ENCODE data around the gene ANGPTL4.

GRCh38 chr19:8342684-8343482 is 21.1 kb upstream of the ANGPTL4 start, which contains the start of gene KANK3:
- no peak for TF ChIP-seq EZH2 (IDR thresholded peaks at IDR 0.05; ENCODE audit: low read depth, unreplicated experiment)
- TF ChIP-seq, protein P1, sequence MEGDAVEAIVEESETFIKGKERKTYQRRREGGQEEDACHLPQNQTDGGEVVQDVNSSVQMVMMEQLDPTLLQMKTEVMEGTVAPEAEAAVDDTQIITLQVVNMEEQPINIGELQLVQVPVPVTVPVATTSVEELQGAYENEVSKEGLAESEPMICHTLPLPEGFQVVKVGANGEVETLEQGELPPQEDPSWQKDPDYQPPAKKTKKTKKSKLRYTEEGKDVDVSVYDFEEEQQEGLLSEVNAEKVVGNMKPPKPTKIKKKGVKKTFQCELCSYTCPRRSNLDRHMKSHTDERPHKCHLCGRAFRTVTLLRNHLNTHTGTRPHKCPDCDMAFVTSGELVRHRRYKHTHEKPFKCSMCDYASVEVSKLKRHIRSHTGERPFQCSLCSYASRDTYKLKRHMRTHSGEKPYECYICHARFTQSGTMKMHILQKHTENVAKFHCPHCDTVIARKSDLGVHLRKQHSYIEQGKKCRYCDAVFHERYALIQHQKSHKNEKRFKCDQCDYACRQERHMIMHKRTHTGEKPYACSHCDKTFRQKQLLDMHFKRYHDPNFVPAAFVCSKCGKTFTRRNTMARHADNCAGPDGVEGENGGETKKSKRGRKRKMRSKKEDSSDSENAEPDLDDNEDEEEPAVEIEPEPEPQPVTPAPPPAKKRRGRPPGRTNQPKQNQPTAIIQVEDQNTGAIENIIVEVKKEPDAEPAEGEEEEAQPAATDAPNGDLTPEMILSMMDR (conservative IDR thresholded peaks at IDR 0.05; ENCODE audit: low read depth in 2 of 2): no peak
- TF ChIP-seq POLR2AphosphoS5 (IDR thresholded peaks at IDR 0.05; ENCODE audit: low read depth): peak; percentile 76
- TF ChIP-seq, protein P2, sequence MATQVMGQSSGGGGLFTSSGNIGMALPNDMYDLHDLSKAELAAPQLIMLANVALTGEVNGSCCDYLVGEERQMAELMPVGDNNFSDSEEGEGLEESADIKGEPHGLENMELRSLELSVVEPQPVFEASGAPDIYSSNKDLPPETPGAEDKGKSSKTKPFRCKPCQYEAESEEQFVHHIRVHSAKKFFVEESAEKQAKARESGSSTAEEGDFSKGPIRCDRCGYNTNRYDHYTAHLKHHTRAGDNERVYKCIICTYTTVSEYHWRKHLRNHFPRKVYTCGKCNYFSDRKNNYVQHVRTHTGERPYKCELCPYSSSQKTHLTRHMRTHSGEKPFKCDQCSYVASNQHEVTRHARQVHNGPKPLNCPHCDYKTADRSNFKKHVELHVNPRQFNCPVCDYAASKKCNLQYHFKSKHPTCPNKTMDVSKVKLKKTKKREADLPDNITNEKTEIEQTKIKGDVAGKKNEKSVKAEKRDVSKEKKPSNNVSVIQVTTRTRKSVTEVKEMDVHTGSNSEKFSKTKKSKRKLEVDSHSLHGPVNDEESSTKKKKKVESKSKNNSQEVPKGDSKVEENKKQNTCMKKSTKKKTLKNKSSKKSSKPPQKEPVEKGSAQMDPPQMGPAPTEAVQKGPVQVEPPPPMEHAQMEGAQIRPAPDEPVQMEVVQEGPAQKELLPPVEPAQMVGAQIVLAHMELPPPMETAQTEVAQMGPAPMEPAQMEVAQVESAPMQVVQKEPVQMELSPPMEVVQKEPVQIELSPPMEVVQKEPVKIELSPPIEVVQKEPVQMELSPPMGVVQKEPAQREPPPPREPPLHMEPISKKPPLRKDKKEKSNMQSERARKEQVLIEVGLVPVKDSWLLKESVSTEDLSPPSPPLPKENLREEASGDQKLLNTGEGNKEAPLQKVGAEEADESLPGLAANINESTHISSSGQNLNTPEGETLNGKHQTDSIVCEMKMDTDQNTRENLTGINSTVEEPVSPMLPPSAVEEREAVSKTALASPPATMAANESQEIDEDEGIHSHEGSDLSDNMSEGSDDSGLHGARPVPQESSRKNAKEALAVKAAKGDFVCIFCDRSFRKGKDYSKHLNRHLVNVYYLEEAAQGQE (IDR thresholded peaks at IDR 0.05; ENCODE audit: unreplicated experiment): no peak
- TF ChIP-seq EZH2phosphoT487 (IDR thresholded peaks at IDR 0.05; ENCODE audit: unreplicated experiment): no peak
- TF ChIP-seq JUNB (IDR thresholded peaks at IDR 0.05; ENCODE audit: unreplicated experiment): no peak
- no peak for TF ChIP-seq ZNF462 (CRISPR knock-in tag; IDR thresholded peaks at IDR 0.05)
- no peak for TF ChIP-seq STAT1 (IDR thresholded peaks at IDR 0.05; ENCODE audit: unreplicated experiment)
- TF ChIP-seq ETS1 (IDR thresholded peaks at IDR 0.05): no peak

All from GM23338 (cell line).